ENCODE measurements around the gene MYO18B.
A peak's percentile ranks its signal among the peaks of the same experiment; 100 is the strongest.

The MYO18B gene

GRCh38 chr22:26047920-26048319 is 305.9 kb downstream of the MYO18B start:
- Histone ChIP-seq H3K27ac (no peak overlapping the region), H3K4me3 (no peak overlapping the region)

DNA sequence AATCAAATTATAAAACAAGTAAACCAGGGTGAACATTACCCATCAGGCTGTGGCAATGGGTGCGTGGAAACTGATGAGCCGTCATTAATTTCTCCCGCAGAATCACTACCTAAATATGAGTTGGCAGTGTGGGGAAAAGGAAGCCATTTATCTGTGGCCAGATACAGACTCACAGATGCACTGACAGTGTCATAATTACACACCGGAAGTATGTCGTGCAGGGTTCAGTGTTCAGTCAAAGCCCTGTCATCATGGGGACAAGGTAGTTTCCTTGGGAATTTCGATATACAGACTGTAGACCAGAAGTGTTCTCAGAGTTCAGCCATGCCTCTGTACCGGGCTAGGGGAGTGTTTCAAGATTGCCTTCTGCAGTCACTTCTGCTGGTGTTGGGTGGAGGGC is 308.1 kb downstream of the MYO18B start:
- Histone ChIP-seq H3K27ac (no peak overlapping the region), H3K4me3 (no peak overlapping the region)

- Histone ChIP-seq H3K27ac (no peak overlapping the region), H3K4me3 (no peak overlapping the region)
These were observed 311.8 kb downstream of the MYO18B start for GRCh38 chr22:26053737-26054316.

- Histone ChIP-seq H3K27ac (no peak overlapping the region), H3K4me3 (no peak overlapping the region)
These were observed 313.0 kb downstream of the MYO18B start for GRCh38 chr22:26054841-26055605.

DNA sequence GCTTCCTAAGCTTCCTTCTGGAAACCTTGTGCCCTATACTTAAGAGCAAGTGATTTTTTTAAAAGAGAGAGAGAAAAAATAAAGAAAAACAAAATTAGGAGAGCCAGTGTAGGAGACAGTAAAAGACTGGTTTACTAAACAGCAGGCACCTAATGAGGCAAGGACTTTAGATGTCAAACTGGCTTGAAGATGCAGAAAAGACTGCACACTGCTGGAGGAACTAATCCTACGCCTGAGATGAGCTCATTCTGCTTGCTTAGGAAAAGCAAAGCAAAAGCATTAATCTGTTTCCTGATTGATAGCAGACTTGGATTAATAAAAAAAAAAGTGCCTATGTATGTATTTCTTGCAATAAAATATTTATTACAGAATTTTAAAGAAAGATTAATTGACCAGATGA is 313.7 kb downstream of the MYO18B start:
- H3K27ac ChIP-seq, result no peak overlapping the region
- H3K4me3 ChIP-seq, result no peak overlapping the region

DNA sequence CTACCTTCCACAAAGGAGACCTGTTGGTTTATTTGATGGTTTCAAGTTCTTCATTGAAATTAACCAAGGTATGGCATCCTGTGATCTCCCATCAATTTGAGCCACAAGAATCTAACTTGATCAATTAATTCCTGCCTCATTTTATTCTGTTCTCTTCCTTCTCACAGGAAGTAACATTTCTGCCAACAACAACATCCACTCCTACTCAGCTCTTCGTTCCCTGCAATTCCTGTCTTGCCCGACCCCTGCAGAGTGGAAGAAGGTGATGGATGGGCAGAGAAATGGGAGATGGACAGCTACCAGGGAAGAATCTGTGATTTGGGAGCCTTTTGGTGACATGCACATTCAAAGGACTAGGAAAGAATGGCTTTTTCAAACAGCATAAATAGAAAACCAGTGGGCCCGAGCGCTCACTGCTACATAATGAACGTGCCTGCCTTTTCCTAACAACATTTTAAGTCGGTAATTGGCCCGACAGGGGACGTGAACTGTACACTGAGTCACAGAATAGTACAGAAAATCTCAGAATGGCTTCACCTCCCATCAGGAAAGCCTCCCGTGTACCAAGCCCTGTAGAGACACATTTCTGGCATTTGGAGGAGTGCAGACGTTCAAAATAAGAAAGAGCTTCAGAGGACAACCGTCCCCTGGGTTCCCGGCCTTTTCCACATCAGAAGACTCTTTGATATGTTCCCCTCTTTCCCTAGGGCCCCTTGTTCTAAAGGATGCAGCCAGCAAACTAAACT is 314.6 kb downstream of the MYO18B start:
- no peak overlapping the region for H3K27ac ChIP-seq
- no peak overlapping the region for H3K4me3 ChIP-seq

DNA sequence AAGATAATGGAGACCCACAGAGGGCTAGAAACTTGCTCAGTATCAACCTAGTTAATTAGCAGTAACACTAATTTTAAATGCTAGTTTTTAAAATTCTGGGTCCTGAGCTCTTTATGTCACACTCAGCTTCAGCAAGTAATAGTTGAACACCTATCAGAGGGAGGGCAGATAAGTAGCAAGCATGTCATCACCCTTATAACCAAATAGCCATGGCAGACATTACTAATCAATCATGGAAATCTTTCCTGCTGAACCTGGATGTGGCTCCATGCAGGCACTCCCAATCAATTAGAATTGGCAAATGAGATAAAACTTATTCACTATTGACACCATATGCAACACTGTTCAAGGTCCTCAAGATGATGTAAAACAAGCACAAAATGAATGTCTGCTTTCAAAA is 315.7 kb downstream of the MYO18B start:
- Histone ChIP-seq H3K4me3 (no peak overlapping the region), H3K27ac (no peak overlapping the region)

- no peak overlapping the region for H3K27ac ChIP-seq
- H3K4me3 ChIP-seq, result no peak overlapping the region
These were observed 322.1 kb downstream of the MYO18B start for GRCh38 chr22:26064048-26064447.

GRCh38 chr22:26065847-26066246 is 323.9 kb downstream of the MYO18B start:
- Histone ChIP-seq H3K4me3 (no peak overlapping the region), H3K27ac (peak overlapping the region in 5 of 21 experiments; percentile 7 to 71 (median 24))

DNA sequence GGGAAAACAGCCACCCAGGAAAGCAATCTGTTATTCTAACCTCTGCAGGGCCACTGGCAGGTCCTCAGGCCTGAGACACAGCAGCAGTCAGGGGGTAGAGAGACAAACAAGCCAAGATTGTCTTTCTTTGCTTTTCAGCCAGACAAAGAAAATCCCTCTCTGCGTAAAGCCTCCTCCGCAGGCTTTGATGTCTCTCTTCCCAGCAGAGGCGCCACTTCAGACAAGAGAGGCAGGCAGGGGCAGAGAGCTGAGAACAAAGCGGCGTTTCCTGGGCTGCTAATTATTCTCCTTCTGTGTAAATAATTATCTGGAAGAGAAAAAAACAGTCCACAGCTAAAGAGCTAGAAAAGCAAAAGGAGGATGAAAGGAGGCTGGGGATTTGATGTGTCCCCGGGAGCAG is 324.5 kb downstream of the MYO18B start:
- Histone ChIP-seq H3K27ac (peak overlapping the region in 6 of 21 experiments; percentile 7 to 71 (median 22)), H3K4me3 (no peak overlapping the region)

- H3K27ac ChIP-seq, result no peak overlapping the region
- no peak overlapping the region for H3K4me3 ChIP-seq
These were observed 326.6 kb downstream of the MYO18B start for GRCh38 chr22:26068571-26068970.

GRCh38 chr22:26072621-26073020 is 330.6 kb downstream of the MYO18B start:
- no peak overlapping the region for H3K27ac ChIP-seq
- H3K4me3 ChIP-seq, result no peak overlapping the region

- no peak overlapping the region for H3K4me3 ChIP-seq
- no peak overlapping the region for H3K27ac ChIP-seq
These were observed 333.3 kb downstream of the MYO18B start for GRCh38 chr22:26075251-26075650.

- Histone ChIP-seq H3K27ac (no peak overlapping the region), H3K4me3 (no peak overlapping the region)
These were observed 337.0 kb downstream of the MYO18B start for GRCh38 chr22:26079009-26079408.

Measured in skin epidermis (tissue), 12 donors.